Spinal cord (tissue), 4 donors: Measurements from ENCODE around the gene DALRD3. TPM values are rescaled to one million over a fixed set of nuclear protein-coding genes. Genes with fewer than 3 reads are reported as not detected.
A peak's percentile ranks its signal among the peaks of the same experiment; 100 is the strongest.

Experiments
- polyA plus RNA-seq, 2 donors: library from polyadenylated mRNA; unstranded; fragments of 120-200 nt; gene quantifications; one replicate each; pipeline ENCODE4 v1.2.1, GENCODE V29; 2013; ENCODE audit not compliant: insufficient read length in 2 of 2
- small RNA-seq: library from RNA; depleted of rRNA; stranded (forward); fragments of <200 nt; gene quantifications from one replicate; pipeline ENCODE3, GENCODE V24; 2014; ENCODE audit warnings: low replicate concordance
- total RNA-seq, 2 donors: library from RNA; depleted of rRNA in 1 of 2; stranded (reverse); fragments of 120-200 nt in 1 of 2; fragments of >200 nt in 1 of 2; gene quantifications; one replicate each; pipeline versions ENCODE4 v1.2.3 to v1.2.4, GENCODE V29; 2013 to 2014

DALRD3 gene
- total and polyA plus RNA-seq, 4 donors: 35.7 to 85.7 (median 67.5) TPM

Small RNA genes lying within 50 kb of the gene (small RNA-seq; reads per million reads assigned to genes)
- gene MIR191: 4,204 reads per million, percentile 100 among the genes with 10 or more reads in this experiment
- gene MIR425: 88.8 reads per million, percentile 98 among the genes with 10 or more reads in this experiment

Other genes starting within 250 kb of the DALRD3 start
- 10 to 100 TPM; 29.2 to 40.3 TPM for gene PRKAR2A, start 170.7 kb downstream of the DALRD3 start, total RNA-seq
- gene PRKAR2A, start 170.7 kb downstream of the DALRD3 start, polyA plus RNA-seq: 10 to 100 TPM; 32.3 to 36.5 TPM
- 10 to 100 TPM; 21.1 to 21.6 TPM for gene SLC25A20, start 119.7 kb downstream of the DALRD3 start, total RNA-seq
- 10 to 100 TPM; 21.3 to 23.6 TPM for gene SLC25A20, start 119.7 kb downstream of the DALRD3 start, polyA plus RNA-seq
- gene ARIH2, start 99.7 kb downstream of the DALRD3 start, total RNA-seq: 10 to 100 TPM; 81.0 to 81.9 TPM
- gene ARIH2, start 99.7 kb downstream of the DALRD3 start, polyA plus RNA-seq: 10 to 100 TPM; 66.6 to 96.4 TPM
- 10 to 100 TPM; 58.4 to 69.0 TPM for gene P4HTM, start 28.3 kb downstream of the DALRD3 start, total RNA-seq
- 10 to 100 TPM; 70.7 to 82.7 TPM for gene P4HTM, start 28.3 kb downstream of the DALRD3 start, polyA plus RNA-seq
- gene WDR6, start 11.2 kb downstream of the DALRD3 start, total RNA-seq: 100 to 1,000 TPM in 1 of 2 donors, 10 to 100 TPM in 1; 81.7 to 152 TPM
- gene WDR6, start 11.2 kb downstream of the DALRD3 start, polyA plus RNA-seq: 100 to 1,000 TPM; 234 to 241 TPM
- gene NDUFAF3, start 3.5 kb upstream of the DALRD3 start, total RNA-seq: 10 to 100 TPM; 37.0 to 97.0 TPM
- 10 to 100 TPM; 69.0 to 79.9 TPM for gene NDUFAF3, start 3.5 kb upstream of the DALRD3 start, polyA plus RNA-seq
- 100 to 1,000 TPM; 143 to 215 TPM for gene IMPDH2, start 10.8 kb upstream of the DALRD3 start, total RNA-seq
- gene IMPDH2, start 10.8 kb upstream of the DALRD3 start, polyA plus RNA-seq: 100 to 1,000 TPM; 139 to 150 TPM
- 100 to 1,000 TPM in 1 of 2 donors, 10 to 100 TPM in 1; 84.6 to 104 TPM for gene QRICH1, start 75.5 kb upstream of the DALRD3 start, total RNA-seq
- gene QRICH1, start 75.5 kb upstream of the DALRD3 start, polyA plus RNA-seq: 10 to 100 TPM; 62.9 to 80.1 TPM
- 100 to 1,000 TPM; 122 to 187 TPM for gene QARS1, start 86.2 kb upstream of the DALRD3 start, total RNA-seq
- 100 to 1,000 TPM; 136 to 159 TPM for gene QARS1, start 86.2 kb upstream of the DALRD3 start, polyA plus RNA-seq
- gene USP19, start 102.2 kb upstream of the DALRD3 start, total RNA-seq: 10 to 100 TPM; 32.5 to 45.0 TPM
- 10 to 100 TPM; 46.9 to 54.4 TPM for gene USP19, start 102.2 kb upstream of the DALRD3 start, polyA plus RNA-seq
- 100 to 1,000 TPM; 225 to 536 TPM for gene LAMB2, start 114.5 kb upstream of the DALRD3 start, total RNA-seq
- gene LAMB2, start 114.5 kb upstream of the DALRD3 start, polyA plus RNA-seq: 100 to 1,000 TPM; 160 to 221 TPM
- 10 to 100 TPM in 1 of 2 donors, 1 to 10 TPM in 1; 9.7 to 23.1 TPM for gene CCDC71, start 147.8 kb upstream of the DALRD3 start, total RNA-seq
- 10 to 100 TPM; 17.5 to 19.7 TPM for gene CCDC71, start 147.8 kb upstream of the DALRD3 start, polyA plus RNA-seq
- 10 to 100 TPM; 20.0 to 61.6 TPM for gene KLHDC8B, start 153.0 kb upstream of the DALRD3 start, total RNA-seq
- gene KLHDC8B, start 153.0 kb upstream of the DALRD3 start, polyA plus RNA-seq: 10 to 100 TPM; 34.7 to 38.7 TPM